ENCODE measurements around the gene SLC26A2. TPM values are rescaled to one million over a fixed set of nuclear protein-coding genes. Genes with fewer than 3 reads are reported as not detected.

SLC26A2 gene
- total RNA-seq, 2 experiments from 2014 or later: 8.6 to 9.5 TPM

DNA sequence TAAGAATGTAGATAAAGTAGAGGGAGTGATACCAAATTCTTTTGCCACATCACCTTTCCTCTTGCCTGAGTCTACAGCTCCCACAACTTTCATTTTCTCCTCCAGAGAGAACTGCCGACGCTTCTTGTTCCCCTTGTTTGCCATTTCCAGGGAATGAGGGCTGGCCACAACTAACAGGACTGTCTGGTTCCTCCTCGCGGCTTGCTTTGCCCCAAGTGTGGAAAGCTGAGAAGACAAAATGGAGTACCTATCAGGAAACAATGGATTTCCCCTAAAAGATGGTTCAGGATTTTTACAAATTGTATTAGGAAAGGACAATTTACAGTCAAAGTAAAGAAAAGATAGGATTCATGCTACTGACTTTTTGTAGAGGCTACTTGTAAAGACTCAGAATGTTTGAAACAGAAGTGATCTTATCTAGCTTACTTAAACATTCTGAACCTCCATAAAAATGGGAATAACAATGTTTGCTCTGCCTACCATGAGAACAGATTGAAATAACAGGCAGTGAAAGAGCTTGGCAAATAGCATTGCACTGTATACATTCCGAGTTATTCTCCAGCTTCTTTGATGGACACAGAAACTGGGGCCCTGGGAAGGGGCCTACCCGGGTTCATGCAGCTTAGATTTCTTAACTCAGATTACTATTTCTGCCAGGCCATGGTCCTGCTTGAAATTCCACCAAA, 35.8 kb downstream of the SLC26A2 start:
- CTCF ChIA-PET: interaction anchor here (1.4 kb wide), 1 partner anchor 168 kb away, joined by 6 read pairs; no protein-coding TSS in a partner anchor

DNA sequence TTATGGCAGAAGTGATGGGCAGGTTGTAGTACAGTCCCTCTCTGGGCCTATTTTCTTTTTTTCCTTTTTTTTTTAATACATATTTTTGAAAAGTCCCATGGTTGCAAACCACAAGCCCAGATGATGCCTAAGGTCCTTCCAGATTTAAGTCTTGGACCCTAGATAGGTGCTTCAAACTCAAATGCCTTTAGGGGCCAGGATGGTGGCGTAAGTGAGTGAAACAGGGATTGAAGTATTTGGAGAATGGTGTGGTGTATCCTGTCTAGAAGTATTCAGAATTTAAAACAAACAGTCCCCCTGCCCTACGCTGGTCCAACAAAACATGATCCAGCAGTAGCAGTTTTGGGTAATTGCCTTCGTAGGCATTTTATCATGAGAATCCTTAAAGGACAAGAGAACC, 37.7 kb downstream of the SLC26A2 start:
- ChIA-PET CTCF (interaction anchor here (1.3 kb wide), 1 partner anchor 164 kb away, joined by 6 read pairs; no protein-coding TSS in a partner anchor), POLR2A (no interaction called here)

More for the DNA sequence above, 35.8 kb downstream of the SLC26A2 start:
- POLR2A ChIA-PET: no interaction called here

DNA sequence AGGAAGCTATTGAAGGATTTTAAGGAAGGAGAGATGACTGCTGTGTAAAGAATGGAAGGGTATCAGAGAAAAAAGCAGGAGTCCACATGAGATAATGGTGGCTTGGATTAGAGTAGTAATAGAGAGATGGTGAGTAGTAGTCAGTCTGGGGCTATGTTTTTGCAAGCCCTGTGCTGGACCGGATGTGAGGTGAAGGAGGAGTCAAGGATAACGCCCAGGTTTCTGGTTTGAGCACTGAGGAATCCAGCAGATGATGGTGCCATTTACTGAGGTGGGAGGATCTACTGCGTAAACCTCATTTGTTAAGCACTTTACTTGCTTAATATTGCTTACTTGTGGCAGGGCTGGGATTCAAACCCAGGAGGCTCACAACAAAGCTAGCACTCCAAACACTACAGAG, 38.8 kb downstream of the SLC26A2 start:
- ChIA-PET CTCF (interaction anchor here (1.0 kb wide), 1 partner anchor 9 kb away, joined by 4 read pairs; no protein-coding TSS in a partner anchor), POLR2A (interaction anchor here (0.9 to 1.4 kb wide), 2 partner anchors 37 to 448 kb away, joined by 3 read pairs; partner anchors contain the start of gene CSNK1A1)

- CTCF ChIA-PET: interaction anchor here (0.8 to 1.8 kb wide), 3 partner anchors 9 to 22 kb away, joined by 3 to 11 read pairs (median 3); no protein-coding TSS in a partner anchor
Observed at GRCh38 chr5:149999866-150000255, 39.3 kb downstream of the SLC26A2 start.

DNA sequence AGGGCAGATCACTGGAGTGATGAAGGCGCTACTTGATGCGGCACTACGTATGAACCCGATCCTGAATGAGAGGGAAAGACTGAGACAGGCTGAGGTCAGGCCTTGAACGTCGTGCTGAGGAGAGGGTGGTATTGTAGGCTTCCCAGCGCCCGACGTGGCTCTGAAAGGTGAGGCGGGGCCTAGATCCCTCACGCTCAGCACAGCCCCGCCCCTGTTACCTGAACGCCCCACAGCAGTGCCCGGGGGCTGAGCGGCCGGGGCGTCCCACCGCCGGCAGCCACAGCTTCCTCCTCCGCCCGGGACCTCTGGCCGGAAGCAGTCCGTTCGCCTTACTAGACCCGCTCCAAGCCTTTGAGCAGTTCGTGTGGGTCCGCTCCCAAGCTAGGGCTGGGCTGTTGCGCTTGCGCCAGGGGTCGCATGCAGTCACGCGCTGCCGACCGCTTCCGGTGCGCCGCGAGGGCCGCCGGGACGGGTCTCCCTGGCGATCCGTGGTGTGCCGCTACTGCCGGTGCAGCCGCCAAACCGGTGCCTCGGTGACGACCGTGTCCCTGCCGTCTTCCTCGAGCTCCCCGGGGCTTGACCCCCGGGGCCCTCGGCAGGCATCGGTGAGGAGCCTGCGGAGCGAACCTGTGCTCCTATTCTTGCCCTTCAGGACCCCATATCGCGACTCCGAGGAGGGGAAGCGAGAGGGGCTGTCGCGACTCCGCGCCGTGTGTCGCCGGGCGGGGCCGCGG, 39.9 kb downstream of the SLC26A2 start, which contains the start of the genes HMGXB3 and TIGD6:
TSS of gene HMGXB3 (plus strand) at position 484 of the 734 bp plus-strand sequence. CDS start 4,114 bp downstream, outside the sequence.
TSS of gene TIGD6 (minus strand) at position 399 of the 734 bp plus-strand sequence. CDS start 4,306 bp downstream, outside the sequence.
- ChIA-PET CTCF (interaction anchor here (0.8 to 1.8 kb wide), 3 partner anchors 9 to 22 kb away, joined by 3 to 11 read pairs (median 3); no protein-coding TSS in a partner anchor), POLR2A (interaction anchor here (0.9 to 1.5 kb wide), 5 partner anchors 38 to 449 kb away, joined by 3 to 11 read pairs (median 5); partner anchors contain the start of genes CSNK1A1 and SLC26A2)

More at GRCh38 chr5:149999866-150000255, 39.3 kb downstream of the SLC26A2 start:
- POLR2A ChIA-PET: interaction anchor here (0.9 to 1.5 kb wide), 5 partner anchors 38 to 449 kb away, joined by 3 to 11 read pairs (median 5); partner anchors contain the start of genes CSNK1A1 and SLC26A2

- ChIA-PET CTCF (interaction anchor here (1.0 to 1.8 kb wide), 2 partner anchors 8 to 10 kb away, joined by 3 to 11 read pairs; no protein-coding TSS in a partner anchor), POLR2A (interaction anchor here (1.1 to 1.5 kb wide), 3 partner anchors 41 to 269 kb away, joined by 5 to 11 read pairs (median 8); partner anchors contain the start of gene SLC26A2)
Observed at GRCh38 chr5:150000990-150001659, 40.6 kb downstream of the SLC26A2 start.

DNA sequence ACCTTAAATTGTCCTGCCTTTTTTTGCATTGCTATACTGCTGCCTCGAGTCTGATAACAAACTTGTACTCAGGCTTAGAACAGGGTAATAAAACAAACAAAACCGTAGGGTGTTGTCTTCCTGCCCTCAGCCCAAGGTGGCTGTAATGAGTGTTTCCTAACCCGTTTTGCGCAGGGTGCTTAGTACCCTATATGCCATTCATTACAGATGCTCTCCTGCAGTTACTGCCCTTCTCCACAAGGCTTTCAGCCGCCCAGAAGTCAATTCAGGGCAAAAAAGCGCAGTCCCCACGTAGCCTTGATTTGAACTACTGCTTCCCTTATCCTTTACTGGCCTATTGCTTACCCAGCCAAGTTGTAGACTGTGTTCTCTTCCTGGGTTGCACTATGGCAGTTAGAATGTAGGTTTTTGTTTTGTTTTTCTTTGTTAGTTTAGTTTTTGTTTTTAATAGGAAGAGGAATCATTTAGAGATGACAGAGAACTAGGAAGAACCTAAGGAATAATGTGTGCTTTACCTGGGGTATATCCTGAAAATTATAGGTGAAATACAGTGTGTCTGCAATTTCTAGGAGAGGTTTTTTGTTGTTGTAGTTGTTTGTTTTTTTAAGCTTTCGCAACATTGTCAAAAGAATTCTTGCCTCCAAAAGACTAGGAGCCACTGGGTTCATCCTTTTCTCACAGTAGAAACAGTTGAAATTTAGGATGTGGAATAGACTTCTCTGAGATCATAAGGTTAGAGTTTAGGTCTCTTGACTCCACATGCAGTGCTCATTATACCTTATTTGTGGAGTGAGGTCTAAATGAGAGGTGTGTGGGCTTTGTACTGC, 41.3 kb downstream of the SLC26A2 start:
- POLR2A ChIA-PET: no interaction called here
- CTCF ChIA-PET: interaction anchor here (1.8 kb wide), 1 partner anchor 11 kb away, joined by 11 read pairs; no protein-coding TSS in a partner anchor

DNA sequence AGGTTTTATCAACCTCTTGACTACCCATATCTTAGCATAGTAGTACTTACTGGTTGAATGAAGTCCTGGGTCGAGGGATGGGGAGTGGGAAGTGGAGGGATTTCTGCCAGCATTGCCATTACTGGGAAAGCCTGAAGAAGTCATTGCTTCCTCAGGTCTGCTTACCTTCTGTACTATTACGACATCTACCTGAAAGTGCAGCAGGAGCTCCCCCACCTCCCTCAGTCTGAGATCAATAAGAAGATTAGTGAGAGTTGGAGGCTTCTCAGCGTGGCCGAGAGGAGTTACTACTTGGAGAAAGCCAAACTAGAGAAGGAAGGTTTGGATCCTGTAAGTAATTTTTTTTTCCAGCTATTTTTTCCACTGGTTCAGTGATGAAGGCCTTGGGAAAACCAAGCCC, 45.8 kb downstream of the SLC26A2 start:
- POLR2A ChIA-PET: no interaction called here
- CTCF ChIA-PET: no interaction called here

DNA sequence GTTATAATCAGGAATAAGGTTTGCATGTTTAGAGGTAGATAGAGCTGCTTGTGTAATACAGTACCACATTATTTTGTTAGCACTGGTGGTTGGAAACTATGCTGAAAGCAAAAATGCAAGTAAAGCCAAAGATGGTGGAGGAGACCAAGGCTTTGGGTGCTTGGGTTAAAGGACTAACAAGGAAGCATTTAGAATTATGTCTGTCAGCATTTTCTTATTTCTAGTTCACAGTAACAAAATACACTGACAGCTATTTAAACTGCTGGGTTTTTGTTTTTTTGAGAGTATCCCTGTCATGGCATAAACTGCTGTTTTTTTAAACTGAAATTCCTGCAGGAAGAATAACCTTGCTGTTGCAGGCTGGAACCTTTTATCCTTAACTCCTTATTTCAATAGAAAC, 46.5 kb downstream of the SLC26A2 start:
- POLR2A ChIA-PET: no interaction called here
- CTCF ChIA-PET: no interaction called here

DNA sequence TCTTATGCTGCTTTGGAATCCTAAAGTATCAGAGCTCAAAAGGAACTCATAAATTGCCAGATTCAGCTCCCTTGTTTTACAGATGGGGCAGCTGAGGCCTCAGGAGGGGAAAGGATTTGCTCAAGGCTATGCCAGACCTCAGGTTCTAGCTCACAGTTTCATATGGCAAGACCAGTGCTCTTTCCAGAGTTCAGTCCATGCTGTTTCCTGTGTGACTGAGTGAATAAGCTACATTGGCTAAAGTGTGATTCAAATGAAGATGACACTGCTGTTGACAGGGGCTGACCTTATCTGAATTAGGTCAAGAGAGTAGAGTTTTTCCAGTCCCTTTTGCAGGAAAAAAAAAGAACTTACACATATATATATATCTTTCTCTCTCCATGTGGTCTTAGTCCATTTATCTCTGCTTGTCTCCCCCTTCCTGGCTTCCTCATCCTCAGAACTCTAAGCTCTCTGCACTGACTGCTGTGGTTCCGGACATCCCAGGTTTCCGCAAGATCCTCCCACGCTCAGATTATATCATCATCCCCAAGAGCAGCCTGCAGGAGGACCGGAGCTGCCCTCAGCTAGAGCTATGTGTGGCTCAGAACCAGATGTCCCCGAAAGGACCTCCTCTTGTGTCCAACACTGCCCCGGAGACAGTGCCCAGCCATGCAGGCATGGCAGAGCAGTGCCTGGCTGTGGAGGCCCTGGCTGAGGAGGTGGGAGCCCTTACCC, 49.3 kb downstream of the SLC26A2 start:
- POLR2A ChIA-PET: no interaction called here

GRCh38 chr5:150013931-150014330, 53.4 kb downstream of the SLC26A2 start:
- ChIA-PET CTCF (no interaction called here), POLR2A (no interaction called here)

More for the DNA sequence above, 49.3 kb downstream of the SLC26A2 start:
- CTCF ChIA-PET: interaction anchor here (0.5 to 1.3 kb wide), 3 partner anchors 9 to 176 kb away, joined by 3 read pairs; partner anchors contain the start of genes HMGXB3 and TIGD6

GRCh38 chr5:150014456-150014855, 53.9 kb downstream of the SLC26A2 start:
- CTCF ChIA-PET: no interaction called here
- POLR2A ChIA-PET: no interaction called here

GRCh38 chr5:150015415-150015814, 54.9 kb downstream of the SLC26A2 start:
- ChIA-PET CTCF (no interaction called here), POLR2A (no interaction called here)

DNA sequence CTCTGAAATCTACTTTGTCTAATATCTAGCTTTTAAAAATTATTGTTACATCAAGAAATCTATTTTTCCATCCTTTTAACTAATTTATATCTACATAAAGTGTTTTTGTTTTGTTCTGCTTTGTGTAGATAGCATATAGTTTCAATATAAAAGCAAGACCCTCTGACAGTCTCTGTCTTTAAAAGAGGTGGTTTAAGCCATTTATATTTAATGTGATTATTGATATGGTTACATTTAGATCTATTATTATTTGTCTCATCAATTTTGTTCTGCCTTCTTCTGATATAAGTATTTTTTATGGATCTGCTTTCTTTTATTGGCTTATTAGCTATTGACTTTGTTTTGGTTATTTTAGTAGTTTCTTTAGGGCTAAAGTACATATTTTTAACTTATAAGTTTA, 56.0 kb downstream of the SLC26A2 start:
- POLR2A ChIA-PET: no interaction called here
- CTCF ChIA-PET: no interaction called here

DNA sequence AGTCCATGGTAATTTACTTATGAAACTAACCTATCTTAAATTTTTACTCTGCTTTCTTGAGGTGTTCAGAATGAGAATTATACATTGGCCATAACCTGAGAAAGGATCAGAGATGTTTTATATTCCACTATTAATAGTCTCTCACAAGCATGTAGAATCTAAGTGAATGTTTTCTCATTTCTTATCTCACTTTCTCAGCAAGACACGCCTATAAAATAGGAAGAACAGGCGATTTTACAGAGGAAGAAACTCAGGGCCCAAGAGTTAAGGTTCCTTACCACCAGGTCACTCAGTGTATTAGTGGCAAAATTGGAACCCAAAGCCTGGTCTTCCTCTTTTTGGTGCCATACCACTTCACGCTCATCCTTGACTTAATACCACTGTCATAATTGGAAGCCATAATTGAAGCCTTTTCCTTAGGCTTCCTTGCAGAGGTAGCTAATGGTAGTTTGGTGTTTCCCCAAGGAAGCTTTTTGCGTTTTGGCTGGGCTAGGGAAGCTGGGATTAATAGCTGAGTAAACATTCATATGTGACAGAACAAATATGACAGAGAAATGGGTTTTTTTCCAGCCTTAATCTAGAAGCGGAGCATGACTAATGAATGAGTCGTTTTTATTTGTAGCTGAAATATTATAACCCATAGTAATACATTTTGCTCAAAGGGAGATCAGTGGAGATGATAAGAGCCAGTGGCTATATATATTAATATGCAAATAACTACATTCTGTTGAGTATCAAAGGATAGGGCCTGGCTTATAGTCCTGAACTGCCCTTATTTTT, 56.9 kb downstream of the SLC26A2 start:
- ChIA-PET POLR2A (interaction anchor here (0.6 kb wide), 1 partner anchor 378 kb away, joined by 4 read pairs; no protein-coding TSS in a partner anchor), CTCF (no interaction called here)

- CTCF ChIA-PET: no interaction called here
- POLR2A ChIA-PET: no interaction called here
Observed at GRCh38 chr5:150020249-150020648, 59.7 kb downstream of the SLC26A2 start.

All from activated CD8-positive, alpha-beta memory T cell treated with anti-CD3 and anti-CD28 coated beads for 36 hours (primary cell).